Stimulated activated CD8-positive, alpha-beta memory T cell treated with anti-CD3 and anti-CD28 coated beads, Interleukin-7, amount 100 ng/mL, for 24 hours (primary cell): Measurements from ENCODE around the gene RUFY2.
"Not testable (repeated sequence)": the region's sequence is repeated elsewhere in the genome, so short reads cannot be mapped to it uniquely, and the experiment has no call there.

Source experiments
- DNase-seq: peaks from one replicate; pipeline ENCODE4 v3.0.0-alpha.2; 2020; ENCODE audit warnings: low read depth

The RUFY2 gene, protein sequence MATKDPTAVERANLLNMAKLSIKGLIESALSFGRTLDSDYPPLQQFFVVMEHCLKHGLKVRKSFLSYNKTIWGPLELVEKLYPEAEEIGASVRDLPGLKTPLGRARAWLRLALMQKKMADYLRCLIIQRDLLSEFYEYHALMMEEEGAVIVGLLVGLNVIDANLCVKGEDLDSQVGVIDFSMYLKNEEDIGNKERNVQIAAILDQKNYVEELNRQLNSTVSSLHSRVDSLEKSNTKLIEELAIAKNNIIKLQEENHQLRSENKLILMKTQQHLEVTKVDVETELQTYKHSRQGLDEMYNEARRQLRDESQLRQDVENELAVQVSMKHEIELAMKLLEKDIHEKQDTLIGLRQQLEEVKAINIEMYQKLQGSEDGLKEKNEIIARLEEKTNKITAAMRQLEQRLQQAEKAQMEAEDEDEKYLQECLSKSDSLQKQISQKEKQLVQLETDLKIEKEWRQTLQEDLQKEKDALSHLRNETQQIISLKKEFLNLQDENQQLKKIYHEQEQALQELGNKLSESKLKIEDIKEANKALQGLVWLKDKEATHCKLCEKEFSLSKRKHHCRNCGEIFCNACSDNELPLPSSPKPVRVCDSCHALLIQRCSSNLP

DNA sequence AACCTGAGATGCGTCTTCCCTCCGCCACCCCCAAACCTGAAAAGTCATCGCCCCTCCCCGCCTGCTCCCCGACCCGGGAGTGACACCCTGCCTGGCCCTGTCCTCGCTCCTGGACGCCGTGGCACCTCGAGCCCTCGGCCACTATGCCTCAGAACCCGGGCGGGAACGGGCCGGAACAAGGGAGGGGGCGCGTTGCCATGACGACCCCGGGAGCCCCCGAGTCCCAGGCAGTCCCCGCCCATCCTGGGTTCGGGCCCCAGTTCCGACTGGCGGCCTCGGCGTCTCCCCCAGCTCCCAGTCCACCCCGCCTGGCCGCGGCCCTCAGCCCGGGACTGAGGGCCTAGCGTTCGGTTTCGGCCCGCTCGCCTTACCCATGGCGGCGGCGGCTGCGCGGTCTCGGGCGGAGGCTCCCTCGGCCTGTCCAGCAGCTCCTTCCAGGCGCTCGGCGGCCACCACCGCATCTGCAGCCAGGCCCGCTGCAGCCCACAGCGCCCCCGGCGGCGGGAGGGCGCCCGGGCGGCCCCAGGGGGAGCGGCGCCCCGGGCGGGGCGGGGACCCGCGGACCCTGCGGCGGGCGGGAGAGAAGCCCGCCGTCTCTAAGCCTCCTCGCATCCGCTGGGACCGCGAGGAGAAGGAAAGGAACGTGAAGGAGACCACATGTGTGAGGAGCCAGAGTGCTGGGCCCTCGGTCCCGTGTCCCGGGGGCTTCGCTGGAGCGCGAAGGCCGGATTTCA, at the start of gene RUFY2:
Gene RUFY2, minus strand, starts transcription at position 463 of the 734 bp plus-strand sequence. Its CDS starts 88 bp downstream, at position 375.
- peak; percentile 47 for DNase-seq

DNA sequence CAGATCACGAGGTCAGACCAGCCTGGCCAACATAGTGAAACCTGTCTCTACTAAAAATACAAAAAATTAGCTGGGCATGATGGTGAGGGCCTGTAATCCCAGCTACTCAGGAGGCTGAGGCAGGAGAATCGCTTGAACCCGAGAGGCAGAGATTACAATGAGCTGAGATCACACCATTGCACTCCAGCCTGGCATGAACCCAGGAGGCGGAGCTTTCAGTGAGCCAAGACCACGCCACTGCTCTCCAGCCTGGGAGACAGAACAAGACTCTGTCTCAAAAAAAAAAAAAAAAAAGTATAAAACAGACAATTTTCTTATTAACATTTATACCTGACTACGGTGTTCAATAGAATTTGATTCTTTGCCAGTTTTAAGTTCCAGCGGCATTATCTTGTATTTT, 42.6 kb upstream of the RUFY2 start:
- not testable (repeated sequence) for DNase-seq

DNA sequence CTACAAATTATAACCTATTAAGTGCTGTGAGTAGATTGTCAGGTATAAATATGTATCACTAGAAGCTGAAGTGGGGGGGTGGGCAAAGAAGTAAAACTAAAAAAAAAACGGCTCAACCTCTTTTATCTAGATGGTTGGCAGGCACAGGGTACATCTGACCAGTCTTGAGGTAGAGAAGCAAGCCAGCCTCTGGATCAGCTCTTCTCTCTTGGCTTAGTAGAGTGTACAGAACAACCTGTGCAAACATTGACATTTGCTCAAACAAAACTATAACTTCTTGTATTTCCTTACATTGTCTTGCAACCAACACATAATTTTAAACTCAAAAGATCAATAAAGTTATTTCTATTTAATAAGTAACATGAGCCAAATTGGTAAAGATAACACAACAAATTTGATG, 39.1 kb upstream of the RUFY2 start:
- DNase-seq, result no peak

DNA sequence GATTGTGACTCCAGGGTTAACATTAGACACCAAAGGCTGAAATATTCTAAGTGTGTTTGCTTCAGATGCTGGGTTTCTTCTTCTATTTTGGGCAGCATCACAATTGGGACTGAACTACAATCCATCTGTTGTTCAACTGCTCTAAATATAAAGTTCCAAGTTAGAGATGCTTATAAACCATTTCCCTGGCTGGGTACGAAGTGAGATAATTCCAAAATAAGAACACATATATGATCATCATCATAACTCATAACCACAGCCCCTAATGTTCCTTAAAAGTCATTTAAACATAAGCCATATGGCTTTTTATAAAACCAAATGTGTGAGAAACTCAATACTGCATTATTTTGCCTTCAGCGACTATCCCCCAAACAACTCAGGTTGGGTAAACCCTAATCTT, 35.9 kb upstream of the RUFY2 start:
- DNase-seq, result no peak

DNA sequence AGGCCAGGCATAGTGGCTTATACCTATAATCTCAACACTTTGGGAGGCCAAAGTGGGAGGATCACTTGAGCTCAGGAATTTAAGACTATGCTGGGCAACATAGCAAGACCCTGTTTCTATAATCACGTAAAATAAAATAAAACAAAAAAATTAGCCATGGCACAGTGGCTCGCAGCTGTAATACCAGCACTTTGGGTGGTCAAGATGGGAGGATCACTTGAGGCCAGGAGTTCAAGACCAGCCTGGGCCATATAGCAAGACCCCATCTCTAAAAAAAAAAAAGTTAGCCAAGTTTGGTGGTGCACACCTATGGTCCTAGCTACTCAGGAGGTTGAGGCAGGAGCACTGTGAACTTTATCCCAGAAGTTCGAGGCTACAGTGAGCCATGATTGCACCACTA, 33.8 kb upstream of the RUFY2 start:
- no peak for DNase-seq

DNA sequence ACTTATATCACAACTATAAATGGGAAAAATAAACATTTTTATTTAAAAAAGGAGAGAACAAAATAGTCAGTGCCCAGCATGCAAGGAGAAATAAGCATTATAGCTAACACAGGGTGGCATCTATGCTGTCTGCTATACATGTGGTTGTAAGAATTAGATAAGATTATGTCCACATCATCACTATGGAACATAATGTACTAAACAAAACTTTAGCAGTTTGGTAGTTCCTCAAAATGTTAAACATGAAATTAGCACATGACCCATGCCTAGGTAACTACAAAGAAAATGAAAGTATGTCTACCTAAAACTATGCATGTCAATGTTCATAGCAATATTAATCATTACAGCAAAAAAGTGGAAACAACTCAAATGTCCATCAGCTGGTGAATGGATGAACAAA, 28.7 kb upstream of the RUFY2 start:
- DNase-seq, result no peak

DNA sequence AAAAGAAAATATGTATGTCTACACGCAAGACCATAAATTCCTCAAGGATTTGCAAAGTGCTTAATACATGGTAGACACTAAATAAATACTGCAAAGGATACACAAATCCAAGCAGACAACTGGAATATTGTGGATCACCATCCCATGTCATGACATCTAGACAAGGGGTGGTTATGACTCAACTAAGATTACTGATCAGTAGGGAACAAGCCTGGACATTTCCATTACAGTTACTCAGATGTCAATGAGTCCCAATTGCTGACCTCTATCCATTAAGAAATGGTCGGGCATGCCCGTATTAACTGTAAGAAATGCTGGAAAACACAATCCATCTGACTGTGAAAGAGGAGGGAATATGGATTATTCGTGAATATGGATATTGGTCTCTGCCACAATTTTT, 27.6 kb upstream of the RUFY2 start:
- DNase-seq, result no peak

DNA sequence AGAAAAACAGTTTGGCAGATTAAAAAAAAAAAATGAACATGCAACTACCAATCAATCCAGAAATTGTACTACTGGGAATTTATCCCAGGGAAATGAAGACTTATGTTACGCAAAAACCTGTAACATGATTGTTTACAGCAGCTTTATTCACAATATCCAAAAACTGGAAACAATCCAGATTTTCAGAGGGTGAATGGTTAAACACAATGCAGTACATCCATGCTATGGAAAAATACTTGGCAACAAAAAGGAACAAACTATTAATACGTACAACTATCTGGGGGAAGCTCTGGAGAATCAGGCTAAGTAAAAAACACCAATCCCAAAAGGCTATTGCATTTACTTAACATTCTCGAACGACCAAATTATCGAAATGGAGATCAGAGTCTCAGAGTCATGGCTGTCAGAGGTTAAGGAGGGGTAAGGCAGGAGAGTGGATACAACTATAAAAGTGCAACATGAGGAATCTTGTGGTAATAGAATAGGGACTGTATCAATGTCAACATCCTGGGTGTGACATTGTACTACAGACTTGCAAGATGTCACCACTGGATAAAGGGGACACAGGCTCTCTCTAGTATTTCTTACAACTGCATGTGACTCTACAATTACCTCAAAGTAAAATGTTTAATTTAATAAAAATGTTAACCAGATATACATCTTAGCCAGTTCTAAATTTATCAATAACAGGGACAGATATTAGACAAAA, 21.5 kb upstream of the RUFY2 start:
- no peak for DNase-seq

DNA sequence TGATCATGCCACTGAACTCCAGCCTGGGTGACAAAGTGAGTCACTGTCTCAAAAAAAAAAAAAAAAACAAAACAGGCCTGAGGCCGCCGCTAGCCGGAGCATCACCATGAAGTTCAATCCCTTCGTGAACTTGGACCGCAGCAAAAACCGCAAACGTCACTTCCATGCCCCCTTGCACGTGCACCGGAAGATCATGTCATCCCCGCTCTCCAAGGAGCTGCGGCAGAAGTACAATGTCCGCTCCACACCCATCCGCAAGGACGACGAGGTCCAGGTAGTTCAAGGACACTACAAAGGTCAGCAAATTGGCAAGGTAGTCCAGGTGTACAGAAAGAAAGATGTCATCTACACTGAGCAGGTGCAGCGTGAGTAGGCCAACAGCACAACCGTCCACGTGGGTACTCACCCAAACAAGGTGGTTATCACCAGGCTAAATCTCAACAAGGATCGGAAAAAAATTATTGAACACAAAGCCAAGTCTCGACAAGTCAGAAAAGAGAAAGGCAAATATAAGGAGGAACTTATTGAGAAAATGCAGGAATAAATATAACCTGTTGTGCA, 17.5 kb upstream of the RUFY2 start:
- no peak for DNase-seq

DNA sequence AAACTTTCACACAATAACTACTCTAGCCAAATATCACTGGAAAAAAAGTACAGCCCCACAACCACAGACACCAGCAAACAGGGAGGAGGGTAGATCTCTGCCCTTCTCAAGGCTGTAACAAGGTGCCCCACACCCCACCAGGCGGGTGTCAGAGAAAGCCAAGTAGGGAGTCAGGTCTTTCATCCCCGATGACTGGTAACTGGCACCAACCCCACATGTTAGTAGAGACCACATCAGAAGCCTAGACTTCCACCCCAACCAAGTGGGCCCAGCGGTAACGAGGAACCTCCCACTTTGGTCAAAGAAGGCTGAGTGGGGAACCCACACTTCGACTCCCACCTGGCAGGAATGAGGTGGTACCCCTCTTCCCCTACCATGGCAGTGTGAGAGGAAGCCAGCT, 16.4 kb upstream of the RUFY2 start:
- DNase-seq, result peak; percentile 3

DNA sequence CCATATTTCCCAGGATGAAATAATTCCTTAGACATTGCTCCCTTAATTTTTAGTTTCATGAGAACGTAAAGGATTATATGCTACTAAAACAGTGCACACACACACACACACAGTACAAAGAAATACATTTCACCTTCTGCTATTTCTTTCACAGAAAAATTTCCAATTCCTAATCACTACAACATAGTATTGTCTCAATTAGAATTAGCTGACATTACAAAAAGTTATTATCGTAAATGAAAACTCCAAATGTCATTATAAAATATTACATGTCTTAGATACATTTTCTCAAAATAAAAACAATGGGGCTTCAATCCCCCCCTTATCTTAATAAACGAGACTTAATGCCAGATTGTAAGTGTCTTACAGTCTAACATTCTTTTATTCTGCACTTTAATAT, 12.3 kb upstream of the RUFY2 start:
- DNase-seq, result no peak

DNA sequence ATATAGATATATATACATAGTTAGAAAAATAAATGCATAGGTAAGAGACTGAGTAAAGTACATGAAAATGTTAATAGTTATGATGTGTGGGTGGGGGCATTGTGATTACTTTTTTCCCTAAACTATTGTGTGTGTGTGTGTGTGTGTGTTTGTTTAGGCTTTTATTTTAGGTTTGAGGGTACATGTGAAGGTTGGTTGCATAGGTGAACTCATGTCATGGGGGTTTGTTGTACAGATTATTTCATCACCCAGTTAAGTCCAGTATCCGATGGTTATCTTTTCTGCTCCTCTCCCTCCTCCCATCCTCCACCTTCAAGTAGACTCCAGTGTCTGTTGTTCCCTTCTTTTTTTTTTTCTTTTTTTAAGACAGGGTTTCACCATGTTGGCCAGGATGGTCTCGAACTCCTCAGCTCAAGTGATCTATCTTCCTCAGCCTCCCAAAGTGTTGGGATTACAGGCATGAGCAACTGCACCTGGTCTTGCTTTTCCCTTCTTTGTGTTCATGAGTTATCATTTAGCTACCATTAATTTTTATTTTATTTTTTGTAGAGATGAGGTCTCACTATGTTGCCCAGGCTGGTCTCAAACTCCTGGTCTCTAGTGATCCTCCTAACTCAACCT, 1.9 kb upstream of the RUFY2 start:
- DNase-seq, result no peak

DNA sequence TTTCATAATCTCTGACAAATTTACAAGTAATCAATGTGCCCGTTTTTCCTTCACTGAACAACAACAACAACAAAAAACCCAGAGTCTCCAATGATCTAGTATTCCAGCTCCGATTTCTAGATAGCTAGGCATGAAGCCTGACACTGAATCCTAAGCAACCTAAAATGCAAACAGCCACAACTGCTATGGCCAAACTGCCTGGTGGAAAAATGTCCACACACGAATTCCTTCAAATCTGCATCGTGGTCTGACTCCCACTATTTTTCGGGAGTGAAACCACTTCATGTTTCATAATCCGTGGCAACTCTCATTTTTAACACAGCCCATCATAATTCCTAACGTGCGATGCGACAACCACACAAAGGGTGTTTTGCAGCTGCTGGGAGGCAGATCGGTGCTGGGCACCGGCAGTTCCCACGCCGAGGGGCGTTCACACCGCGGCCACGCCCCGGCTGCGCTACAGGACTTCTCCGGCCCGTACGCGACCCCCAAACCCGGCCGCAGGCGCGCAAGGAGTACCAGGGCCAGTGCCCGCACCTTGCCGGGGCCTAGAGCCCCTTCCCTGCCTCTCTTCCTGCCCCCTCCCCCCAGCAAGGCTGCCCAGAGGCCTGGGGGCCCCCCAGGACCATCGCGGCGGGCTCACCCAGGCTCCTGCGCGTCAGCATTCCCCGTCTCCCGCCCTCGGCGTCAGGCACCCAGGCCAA, 814 bp downstream of the RUFY2 start:
- peak; percentile 12 for DNase-seq

DNA sequence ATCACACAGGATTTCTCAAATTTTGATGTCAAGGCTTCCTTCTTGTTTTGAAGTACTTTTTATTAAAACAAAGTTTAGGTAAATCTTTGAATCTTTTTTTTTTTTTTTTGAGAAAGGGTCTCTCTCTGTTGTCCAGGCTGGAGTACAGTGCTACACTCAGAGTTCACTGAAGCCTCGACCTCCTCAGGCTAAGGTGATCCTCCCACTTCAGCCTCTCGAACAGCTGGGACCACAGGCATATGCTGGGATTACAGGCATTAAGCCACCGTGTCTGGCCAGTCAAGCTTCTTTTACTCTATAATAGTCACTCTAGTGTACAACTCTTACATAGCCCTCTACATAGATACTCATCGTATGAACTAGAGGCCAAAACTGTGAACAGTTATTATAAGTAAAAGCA, 3.4 kb downstream of the RUFY2 start:
- DNase-seq, result no peak

DNA sequence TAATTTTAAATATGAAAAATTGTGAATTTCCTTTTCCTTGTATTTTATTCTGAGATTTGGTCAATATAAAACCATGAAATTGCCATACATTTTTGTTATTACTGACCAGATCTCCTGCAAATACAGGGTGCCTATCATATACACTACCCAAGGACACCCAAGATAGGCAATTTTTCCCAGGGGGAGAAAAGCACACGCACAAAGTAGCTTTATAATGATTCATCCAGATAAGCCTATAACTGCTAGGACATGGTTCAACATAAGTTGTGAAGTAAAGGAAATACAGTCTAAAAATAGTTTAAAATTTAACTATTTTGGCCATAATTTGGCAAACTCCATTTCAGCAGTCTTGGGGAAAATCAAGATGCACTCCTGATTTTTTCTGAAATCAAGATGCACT, 4.8 kb downstream of the RUFY2 start:
- DNase-seq, result no peak

DNA sequence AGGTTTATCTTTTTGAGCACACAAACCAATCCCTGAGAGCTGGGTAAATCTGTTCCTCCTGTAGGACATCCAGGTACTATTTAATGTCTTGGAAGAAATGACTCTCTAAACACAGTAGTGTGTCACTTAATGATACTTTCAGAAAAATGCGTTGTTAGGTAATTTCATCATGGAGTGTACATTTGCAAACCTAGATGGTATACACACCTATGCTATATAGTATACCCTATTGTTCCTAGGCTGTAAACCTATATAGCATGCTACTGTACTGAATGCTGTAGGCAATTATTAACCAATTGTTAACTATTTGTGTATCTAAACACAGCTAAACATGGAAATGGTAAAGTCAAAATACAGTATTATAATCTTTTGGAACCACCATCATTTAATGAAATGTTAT, 10.1 kb downstream of the RUFY2 start:
- no peak for DNase-seq

DNA sequence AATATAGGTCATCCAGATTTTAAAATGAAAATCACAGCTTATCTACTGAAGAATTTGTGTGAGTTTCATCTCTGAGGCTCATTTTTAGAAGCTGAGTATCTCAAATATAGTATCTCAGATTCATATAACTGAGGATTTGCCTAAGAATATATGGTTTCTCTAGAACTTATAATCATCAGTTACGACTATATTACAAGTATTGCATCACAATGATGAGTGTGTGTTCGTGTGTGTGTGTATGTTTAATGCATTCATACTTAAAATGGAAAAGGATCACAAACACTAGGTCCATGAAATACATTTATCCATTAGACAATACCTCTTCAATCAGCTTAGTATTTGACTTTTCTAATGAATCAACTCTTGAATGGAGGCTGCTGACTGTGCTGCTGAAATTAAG, 21.3 kb downstream of the RUFY2 start:
- DNase-seq, result no peak

DNA sequence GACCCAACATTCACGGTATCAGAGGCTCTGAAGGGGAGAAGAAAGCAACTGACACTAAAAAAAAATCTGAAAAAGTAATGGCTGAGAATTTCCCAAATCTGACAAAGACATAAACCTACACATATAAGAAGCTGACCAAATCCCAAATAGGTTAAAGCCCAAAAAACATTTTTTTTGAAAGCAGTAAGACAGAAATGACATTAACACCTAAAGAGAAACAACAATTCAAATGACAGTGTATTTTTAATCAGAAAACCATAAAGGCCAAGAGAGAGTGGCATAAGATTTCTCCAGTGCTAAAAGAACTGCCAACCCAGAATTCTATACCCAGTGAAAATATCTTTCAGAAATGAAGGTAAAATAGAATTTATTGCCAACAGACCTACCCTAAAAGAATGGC, 35.5 kb downstream of the RUFY2 start:
- no peak for DNase-seq

DNA sequence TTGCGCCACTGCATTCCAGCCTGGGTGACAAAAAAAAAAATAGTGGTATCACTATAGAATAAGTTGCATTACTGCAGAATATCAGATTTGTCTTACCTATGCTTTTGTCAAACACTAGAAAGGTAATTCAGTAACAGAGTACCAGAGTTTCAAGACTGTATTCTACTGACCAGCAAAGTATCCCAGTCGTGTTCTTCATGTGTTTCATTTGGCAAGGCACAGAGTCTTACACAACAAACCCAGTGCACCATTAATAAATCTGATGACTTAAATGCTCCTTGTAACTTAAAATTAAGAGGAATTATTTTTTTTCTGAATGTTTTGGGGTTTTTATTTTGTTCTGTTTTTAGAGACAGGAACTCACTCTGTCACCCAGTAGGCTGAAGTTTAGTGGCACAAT, 40.0 kb downstream of the RUFY2 start:
- no peak for DNase-seq

DNA sequence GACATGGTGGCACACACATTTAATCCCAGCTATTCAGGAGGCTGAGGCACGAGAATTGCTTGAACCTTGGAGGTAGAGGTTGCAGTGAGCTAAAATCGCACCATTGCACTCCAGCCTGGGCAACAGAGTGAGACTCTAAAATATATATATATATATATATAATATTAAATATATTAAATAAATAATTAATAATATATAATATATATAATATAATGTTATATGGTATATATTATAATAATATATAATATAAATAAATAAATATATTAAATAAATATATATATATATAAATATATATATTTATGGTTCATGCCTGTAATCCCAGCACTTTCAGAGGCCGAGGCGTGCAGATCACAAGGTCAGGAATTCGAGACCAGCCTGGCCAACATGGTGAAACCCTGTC, 40.5 kb downstream of the RUFY2 start:
- no peak for DNase-seq

DNA sequence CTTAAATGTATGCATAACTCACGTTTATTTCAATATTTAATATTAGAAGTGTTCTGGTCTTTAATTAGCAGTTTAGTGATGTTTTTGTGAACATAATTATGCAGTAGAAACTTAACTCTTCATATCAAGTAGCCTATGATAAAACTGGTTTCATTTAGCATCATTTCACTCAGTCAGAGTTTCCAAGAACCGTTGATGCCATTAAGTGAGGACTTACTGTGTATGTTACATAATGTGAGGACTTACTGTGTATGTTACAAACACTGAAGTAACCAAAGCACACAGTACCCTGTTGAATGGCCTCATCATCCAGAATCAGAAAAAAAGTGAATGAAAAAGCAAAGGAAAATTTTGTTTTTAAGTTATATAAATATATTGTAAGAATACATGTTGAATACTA, 41.5 kb downstream of the RUFY2 start:
- no peak for DNase-seq
